Raji (cell line): ENCODE data around the gene PRKX.

Source experiments
- POLR2A ChIP-seq: IDR thresholded peaks from 2 replicates; pipeline ENCODE4 v1.6.1; 2011; ENCODE audit warnings: low read depth, low read length, control low read depth; ENCODE audit not compliant: insufficient read depth

Gene PRKX

DNA sequence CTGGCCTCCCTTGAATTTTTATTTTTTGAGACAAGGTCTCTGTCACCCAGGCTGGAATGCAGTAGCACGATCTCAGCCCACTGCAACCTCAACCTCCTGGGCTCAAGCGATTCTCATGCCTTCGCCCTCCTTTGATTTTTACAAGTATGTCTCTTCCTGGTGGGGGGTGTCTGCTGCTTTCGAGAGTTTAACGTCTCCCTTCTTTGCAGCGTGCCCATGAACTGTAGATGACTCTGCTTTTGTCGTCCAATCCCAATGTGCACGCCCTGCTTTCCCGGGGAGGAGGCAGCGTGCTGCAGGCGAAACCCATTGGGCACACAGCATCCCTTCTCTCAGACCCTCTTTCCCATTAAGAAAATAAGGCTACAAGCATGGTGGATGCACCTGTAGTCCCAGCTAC, 7.0 kb downstream of the PRKX start:
- TF ChIP-seq POLR2A, result no peak

DNA sequence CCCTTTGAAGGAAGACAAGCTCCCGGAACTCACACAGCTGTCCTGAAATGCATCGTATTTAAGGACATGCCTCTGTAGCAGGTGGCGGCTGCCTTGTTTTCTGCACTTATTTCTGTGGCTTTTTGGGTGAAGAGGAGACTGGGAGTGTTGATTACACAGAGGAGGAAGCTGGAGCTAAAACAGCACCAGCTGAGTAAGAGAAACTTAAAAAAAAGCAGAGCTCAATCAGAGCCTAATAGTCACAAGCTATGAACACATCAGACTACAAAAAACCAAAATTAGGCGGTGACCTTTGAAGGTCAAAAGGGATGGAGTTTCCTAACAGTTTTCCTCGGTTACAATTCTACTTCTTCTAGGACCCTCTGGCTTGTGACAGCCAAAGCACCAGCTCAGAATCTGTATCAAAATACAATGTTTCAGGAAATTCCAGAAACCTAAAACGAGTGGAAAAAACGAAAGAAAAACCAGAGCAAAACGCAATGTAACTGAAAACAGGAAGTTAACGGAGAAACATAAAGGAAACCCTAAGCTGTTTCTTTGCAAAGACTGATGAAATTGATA, 13.5 kb downstream of the PRKX start:
- TF ChIP-seq POLR2A, result no peak

DNA sequence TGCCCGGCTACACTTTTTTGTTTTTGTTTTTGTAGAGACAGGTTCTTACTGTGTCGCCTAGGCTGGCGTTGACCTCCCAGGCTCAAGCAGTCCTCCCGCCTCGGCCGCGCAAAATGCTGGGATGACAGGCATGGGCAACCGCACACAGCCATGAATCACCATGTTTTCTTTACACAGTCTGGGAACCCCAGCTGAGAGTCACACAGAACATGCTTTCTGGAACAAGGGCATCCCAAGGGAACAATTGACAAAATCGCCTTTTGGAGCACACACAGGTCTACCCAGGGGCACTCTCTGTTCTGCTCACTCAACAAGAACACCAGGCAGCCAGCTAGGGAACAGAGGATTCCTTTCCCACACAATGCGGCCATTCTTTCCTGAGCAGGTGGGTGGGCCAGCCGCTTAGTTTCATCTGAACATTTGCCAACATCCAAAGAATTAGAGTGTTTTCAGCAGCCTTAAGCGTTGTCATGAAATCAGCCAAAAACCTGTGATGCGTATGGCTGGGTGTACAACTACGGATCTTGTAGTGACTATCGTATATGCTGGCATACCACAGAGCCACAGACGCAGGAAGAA, 15.7 kb downstream of the PRKX start:
- TF ChIP-seq POLR2A, result no peak

DNA sequence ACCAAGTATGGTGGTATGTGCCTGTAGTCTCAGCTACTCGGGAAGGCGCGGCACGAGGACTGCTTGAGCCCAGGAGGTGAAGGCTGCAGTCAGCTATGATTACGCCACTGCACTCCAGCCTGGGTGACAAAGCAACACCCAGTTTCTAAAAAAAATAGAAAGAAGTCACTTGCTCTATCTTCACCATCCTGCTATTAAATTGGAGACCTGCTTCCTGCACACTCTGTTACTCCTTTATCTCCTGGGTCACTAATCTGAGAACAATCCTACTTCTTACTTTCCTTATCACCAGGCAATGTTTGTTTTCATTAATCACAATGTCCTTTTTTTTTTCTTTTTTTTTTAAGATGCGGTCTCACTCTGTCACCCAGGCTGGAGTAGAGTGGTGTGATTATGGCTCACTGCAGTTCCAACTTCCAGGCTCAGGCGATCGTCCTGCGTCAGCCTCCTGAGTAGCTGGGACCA, 16.2 kb downstream of the PRKX start:
- no peak for TF ChIP-seq POLR2A

DNA sequence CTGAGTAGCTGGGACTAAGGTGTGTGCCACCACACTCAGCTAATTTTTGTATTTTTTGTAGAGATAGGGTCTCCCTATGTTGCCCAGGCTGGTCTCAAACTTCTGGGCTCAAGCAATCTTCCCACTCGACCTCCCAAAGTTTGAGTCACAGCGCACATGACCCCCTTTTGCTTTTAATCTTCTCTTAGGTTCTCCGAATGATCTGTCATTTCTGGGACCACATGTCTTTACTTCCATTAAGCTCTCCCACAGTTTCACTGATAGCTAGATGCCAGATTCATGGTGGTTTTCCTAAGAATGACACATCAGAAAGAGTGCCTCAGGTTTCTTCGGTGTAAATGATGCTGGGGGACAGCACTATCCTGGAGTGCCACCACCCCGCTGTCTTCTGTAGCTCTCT, 17.9 kb downstream of the PRKX start:
- no peak for TF ChIP-seq POLR2A

DNA sequence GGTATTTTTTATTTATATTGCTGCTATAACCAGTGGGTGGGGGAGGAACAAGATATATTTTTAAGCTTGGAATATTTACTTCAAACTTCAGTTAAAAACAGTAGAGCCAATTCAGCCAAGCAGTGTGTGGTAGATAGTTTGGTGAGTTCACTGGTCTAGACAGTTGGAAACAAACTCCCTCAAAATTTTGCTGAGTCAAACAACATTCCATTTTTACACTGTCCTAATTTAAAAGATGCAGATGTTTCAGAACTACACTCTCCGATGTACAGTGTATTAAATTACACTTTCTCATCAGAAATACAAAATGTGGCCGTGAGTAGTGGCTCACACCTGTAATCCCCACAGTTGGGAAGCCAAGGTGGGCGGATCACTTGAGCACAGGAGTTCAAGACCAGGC, 23.3 kb downstream of the PRKX start:
- no peak for TF ChIP-seq POLR2A

DNA sequence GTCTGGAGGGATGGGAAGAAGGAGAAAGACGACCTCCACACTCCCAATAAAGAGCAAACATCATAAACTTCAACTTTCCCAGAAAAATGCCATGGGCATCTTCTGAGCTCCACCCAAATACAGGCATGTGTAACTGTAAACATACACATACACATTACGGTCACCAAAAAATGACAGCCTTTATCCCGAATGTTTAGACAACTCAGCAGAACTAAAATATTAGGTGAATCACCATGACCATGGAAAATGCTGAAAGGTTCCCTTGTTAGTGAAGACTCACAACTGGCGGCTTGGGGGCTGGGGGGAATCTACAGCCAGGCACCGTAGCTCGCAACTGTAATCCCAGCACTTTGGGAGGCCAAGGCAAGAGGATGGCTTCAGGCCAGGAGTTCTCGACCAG, 33.0 kb downstream of the PRKX start:
- TF ChIP-seq POLR2A, result no peak

DNA sequence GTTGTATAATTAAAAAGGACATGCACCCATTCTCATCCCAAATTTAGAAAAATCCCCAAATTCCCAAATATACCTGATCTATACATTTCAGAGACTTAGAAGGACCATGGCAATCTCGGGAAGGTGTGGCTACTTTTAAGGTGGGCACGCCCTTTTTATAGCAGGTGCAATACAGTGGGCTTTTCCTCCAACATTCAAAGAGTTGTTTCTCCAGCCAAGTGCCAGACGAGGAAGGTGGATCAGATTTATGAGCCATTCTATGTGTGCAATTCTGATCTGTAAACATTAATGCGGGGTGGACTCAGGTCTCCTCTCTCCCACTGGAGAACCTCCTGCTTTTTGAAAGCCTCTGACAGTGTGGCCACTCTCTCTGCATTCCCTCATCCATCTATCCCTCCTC, 33.8 kb downstream of the PRKX start:
- no peak for TF ChIP-seq POLR2A

DNA sequence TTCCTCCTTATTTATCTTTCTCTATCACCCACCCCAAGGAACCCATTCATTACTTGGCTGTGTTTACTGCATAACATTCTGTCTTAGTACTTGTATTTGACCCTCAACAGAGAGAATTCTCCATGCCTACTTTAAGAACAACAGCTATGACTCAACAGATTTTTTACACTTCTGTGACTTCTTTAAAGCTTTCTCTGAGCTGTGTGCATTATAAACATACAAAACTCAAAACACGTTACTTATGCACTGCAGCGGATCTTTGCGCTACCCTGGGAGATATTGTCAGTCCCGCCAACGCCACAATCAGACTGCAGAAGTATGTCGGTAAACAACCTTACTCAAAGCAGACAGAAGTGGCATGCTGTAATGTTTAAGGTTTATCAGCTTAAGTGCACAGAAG, 35.1 kb downstream of the PRKX start:
- TF ChIP-seq POLR2A, result no peak

DNA sequence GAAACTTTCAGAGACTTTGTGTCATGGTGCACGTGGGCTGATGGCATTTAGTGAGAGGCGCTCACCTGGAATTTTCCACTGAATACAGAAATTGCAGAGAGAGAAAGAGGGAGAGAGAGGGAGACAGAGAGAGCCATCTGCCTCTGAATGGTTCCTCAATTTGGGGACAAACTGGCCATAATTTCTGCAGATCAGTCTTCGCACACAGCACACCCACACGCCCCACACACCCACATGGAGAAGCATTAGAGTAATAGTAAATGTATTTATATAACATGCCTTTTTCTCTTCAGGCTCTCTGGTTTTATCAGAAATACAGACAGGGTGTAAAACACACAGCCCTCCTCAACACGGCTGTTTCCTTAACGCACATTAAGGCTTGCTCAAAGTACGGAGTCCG, 38.6 kb downstream of the PRKX start:
- TF ChIP-seq POLR2A, result no peak

DNA sequence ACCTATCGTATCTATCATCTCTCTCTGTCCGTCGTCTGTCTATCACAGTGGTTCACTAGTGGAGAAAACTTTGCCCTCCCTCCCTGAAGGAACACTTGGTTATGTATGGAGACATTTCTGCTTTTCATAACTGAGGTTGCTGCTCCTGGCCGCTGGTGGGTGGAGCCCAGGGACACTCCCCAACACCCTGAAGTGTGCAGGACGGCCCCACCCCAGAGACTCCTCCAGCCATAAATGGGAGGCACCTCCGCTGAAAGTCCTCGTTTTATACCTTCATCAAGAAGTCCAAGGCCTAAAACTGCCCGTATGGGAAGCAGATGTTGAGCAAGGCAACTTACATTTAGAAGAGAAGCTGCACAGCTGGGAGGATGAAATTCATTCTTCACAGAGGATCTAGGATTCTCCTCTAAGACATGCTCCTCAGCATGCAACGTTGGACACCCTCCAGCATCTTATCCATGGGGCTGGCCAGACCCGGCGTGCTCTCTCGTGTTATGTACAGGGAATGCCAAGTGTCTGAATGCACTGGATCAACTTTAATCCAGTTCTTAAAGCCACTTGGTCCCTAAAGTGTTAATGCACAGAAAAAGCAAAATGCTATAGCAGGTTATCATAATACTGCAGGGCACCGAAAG, 43.5 kb downstream of the PRKX start:
- TF ChIP-seq POLR2A, result no peak

DNA sequence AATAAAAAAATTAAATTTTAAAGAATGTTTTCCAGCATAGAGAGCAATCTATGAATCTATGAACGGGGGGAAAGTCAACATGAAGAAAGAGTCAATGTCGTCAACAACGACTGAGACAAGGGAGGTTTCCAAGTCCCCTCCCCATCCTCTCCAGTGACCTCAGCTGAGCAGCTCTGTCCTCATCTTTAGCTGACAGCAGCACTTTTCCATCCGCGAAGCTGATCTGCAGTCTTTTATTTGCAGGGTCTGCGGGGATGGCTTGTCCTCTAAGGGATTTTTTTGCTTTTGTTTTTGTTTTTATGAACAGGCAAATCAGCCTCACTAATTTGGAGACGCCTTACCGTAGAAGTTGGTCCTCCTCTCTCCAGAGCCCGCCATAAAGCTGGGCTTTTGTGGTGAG, 46.5 kb downstream of the PRKX start:
- TF ChIP-seq POLR2A, result no peak

DNA sequence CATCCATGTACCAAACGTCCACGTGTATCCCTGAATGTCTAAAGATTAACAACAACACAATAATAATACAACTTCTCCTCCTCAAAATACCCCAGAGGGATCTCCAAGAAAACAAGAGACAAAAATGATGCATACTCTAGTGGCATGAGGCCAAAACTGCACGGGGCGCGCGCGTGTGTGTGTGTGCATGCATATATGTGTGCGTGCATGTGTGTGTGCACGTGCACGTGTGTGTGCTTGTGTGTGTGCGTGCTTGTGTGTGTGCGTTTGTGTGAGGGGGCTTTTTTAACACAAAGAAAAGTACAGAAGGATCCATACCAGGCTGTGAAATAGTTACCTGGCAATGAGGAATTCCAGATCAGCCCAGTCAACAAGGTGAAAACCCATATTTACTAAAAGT, 48.5 kb downstream of the PRKX start:
- no peak for TF ChIP-seq POLR2A

DNA sequence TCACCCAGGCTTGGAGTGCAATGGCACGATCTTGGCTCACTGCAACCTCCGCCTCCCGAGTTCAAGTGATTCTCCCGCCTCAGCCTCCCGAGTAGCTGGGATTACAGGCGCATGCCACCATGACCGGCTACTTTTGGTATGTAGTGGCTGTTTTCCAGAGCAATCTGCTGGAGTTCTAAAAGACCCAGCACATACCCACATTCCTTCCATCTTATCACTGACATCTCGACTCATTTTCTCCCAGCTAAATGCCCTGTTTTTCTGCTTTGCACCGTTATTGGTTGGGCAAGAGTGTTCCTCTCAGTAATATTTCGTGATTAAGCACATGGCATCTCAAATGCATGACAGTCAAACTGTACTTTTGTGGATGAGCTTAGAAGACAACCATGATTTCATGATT, 53.7 kb downstream of the PRKX start:
- TF ChIP-seq POLR2A, result no peak

DNA sequence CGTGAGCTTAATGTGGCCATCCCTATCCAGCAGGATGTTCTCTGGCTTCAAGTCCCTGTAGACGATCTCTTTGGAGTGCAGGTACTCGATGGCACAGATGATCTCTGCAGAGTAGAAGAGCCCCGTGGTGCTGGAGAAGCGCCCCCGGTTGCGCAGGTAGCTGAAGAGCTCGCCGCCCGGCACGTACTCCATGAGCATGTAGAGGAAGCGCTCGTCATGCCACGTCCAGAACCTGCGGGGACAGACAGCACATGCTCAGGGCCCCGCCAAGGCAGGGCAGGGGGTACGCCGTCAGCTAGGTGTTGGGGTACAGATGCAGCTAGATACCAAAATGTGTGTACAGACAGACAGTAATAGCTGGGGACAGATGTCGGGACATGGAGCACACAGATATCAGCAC, 58.3 kb downstream of the PRKX start:
- TF ChIP-seq POLR2A, result no peak

DNA sequence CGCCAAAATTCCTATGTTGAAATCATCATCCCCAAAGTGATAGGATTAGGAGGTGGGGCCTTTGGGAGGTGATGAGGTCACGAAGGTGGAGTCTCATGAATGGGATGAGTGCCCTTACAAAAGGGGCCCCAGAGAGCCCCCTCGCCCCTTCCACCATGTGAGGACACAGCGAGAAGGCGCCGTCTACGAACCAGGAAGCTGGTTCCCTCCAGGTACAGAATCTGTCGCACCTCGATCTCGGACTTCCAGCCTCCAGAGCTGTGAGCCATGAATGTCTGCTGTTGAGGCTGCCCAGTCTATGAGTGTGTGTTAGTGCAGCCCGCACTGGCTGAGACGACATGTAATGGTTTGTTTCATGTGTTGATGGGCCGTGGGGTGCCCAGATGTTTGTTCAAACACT, 60.3 kb downstream of the PRKX start:
- no peak for TF ChIP-seq POLR2A

DNA sequence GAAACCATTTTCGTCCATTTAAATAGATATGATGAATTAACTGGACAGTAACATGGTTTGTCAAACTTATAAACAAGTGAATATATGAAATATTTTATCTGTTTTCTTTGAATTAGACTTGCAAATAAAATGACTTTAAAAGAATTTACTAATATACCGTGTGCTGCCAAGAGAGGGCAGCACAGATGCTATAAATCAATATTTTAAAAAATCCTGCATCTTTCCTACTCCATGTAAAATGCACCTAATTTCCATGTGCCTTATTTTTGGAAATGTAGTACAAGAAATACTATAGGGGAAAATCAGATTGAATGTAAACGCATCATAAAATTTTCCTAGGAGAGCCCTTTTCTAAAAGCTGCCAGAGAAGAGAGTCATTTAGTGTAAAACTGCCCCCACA, 62.2 kb downstream of the PRKX start:
- TF ChIP-seq POLR2A, result no peak

DNA sequence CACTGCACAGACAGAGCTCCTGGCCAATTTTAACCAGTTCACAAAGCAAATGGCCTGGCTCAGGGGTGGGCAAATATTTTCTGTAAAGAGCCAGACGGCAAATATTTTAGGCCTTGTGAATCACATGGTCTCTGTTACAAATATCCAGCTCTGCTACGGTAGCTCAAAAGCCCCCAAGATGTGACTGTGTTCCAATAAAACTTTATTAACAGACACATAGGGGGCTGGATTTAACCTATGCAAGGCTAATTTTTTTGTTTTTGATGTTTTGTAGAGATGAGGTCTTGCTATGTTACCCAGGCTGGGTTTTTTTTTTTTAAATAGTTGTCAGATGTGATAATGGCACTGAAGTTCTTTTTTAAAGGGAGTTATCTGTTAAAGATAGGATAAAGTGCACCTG, 65.4 kb downstream of the PRKX start:
- no peak for TF ChIP-seq POLR2A

DNA sequence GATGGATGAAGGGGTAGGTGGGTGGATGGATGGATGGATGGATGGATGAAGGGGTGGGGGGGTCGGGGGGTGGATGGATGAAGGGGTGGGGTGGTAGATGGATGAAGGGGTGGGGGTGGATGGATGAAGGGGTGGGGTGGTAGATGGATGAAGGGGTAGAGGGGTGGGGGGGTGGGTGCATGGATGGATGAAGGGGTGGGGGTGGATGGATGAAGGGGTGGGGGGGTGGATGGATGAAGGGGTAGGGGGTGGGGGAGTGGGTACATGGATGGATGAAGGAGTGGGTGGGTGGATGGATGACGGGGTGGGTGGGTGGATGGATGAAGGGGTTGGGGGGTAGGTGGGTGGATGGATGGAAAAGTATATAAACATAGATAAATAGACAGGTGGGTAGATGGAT, 74.2 kb downstream of the PRKX start:
- no peak for TF ChIP-seq POLR2A
